HCT116 (cell line): ENCODE results near the gene HOPX.

ENCODE experiments used
- EZH2 ChIP-seq: fragments of 200-600 bp; sonication (generic); IDR thresholded peaks from 2 replicates; pipeline ENCODE4 v1.6.1; 2017; ENCODE audit warnings: antibody characterized with exemption, mixed run types
- FOSL1 ChIP-seq: IDR thresholded peaks from 2 replicates; pipeline ENCODE4 v1.6.1; 2012; ENCODE audit warnings: low read depth
- JUND ChIP-seq: IDR thresholded peaks from 2 replicates; pipeline ENCODE4 v1.6.1; 2012
- POLR2A ChIP-seq: IDR thresholded peaks from 2 replicates; pipeline ENCODE4 v1.7.0; 2011; ENCODE audit warnings: borderline replicate concordance; ENCODE audit not compliant: insufficient read depth, insufficient read length; ENCODE audit errors: extremely low read depth
- POLR2AphosphoS5 ChIP-seq: IDR thresholded peaks from 2 replicates; pipeline ENCODE4 v1.6.1; 2011; ENCODE audit warnings: mild to moderate bottlenecking, low read depth, low read length, moderate library complexity
- RAD21 ChIP-seq: IDR thresholded peaks from 2 replicates; pipeline ENCODE4 v1.6.1; 2012; ENCODE audit warnings: low read depth, mild to moderate bottlenecking
- SIN3A ChIP-seq: IDR thresholded peaks from 2 replicates; pipeline ENCODE4 v1.6.1; 2012; ENCODE audit warnings: low read depth
- SP1 ChIP-seq: IDR thresholded peaks from 2 replicates; pipeline ENCODE4 v1.6.1; 2012; ENCODE audit warnings: low read depth
- ZFX ChIP-seq: fragments of 450-650 bp; IDR thresholded peaks from 2 replicates; pipeline ENCODE4 v1.6.1; 2017
- ZNF274 ChIP-seq: fragments of 200-500 bp; sonication (Bioruptor generic); IDR thresholded peaks from 2 replicates; pipeline ENCODE4 v1.6.1; 2014; ENCODE audit warnings: mild to moderate bottlenecking, low read depth, low read length, inconsistent platforms
- TF ChIP-seq, protein P1 (sequence below), 3 experiments: fragments of 200-600 bp in 1 of 3; sonication (generic) in 1 of 3; IDR thresholded peaks in 2 of 3; conservative IDR thresholded peaks in 1 of 3; 2 replicates each; pipeline ENCODE4 v1.5.1; 2012 to 2017; ENCODE audit warnings: low read depth in 2 of 3, low read length in 2 of 3, antibody characterized with exemption in 1 of 3, borderline replicate concordance in 1 of 3, control low read depth in 1 of 3, mild to moderate bottlenecking in 1 of 3, mixed read lengths in 1 of 3, mixed run types in 1 of 3, moderate library complexity in 1 of 3; ENCODE audit not compliant: insufficient read depth in 1 of 3
- TF ChIP-seq, protein P2 (sequence below): IDR thresholded peaks from 2 replicates; pipeline ENCODE4 v1.6.1; 2012

- TF ChIP-seq, protein P1, sequence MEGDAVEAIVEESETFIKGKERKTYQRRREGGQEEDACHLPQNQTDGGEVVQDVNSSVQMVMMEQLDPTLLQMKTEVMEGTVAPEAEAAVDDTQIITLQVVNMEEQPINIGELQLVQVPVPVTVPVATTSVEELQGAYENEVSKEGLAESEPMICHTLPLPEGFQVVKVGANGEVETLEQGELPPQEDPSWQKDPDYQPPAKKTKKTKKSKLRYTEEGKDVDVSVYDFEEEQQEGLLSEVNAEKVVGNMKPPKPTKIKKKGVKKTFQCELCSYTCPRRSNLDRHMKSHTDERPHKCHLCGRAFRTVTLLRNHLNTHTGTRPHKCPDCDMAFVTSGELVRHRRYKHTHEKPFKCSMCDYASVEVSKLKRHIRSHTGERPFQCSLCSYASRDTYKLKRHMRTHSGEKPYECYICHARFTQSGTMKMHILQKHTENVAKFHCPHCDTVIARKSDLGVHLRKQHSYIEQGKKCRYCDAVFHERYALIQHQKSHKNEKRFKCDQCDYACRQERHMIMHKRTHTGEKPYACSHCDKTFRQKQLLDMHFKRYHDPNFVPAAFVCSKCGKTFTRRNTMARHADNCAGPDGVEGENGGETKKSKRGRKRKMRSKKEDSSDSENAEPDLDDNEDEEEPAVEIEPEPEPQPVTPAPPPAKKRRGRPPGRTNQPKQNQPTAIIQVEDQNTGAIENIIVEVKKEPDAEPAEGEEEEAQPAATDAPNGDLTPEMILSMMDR (IDR thresholded peaks at IDR 0.05 in 2 of 3, conservative IDR thresholded peaks at IDR 0.05 in 1 of 3; ENCODE audit: borderline replicate concordance in 1 of 3, insufficient read depth in 1 of 3, low read depth in 2 of 3, low read length in 2 of 3), result no peak
- TF ChIP-seq POLR2A, result no peak
- TF ChIP-seq ZNF274, result no peak
- no peak for TF ChIP-seq RAD21
- TF ChIP-seq, protein P2, sequence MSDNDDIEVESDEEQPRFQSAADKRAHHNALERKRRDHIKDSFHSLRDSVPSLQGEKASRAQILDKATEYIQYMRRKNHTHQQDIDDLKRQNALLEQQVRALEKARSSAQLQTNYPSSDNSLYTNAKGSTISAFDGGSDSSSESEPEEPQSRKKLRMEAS, result no peak
- no peak for TF ChIP-seq POLR2AphosphoS5
- TF ChIP-seq ZFX, result no peak
- TF ChIP-seq FOSL1, result no peak
- TF ChIP-seq SP1, result no peak
- TF ChIP-seq EZH2, result no peak
- no peak for TF ChIP-seq SIN3A
- no peak for TF ChIP-seq JUND
Measured at GRCh38 chr4:56699537-56700105, 18.5 kb upstream of the HOPX start.
